Progenitor cell of endocrine pancreas (in vitro differentiated cells): ENCODE results near the gene CD86. TPM values are rescaled to one million over a fixed set of nuclear protein-coding genes. Genes with fewer than 3 reads are reported as not detected.

Experiments
- DNase-seq: peaks from one replicate; pipeline ENCODE4 v3.0.0; 2021; ENCODE audit warnings: low spot score; ENCODE audit not compliant: unreplicated experiment
- H3K27ac Mint-ChIP-seq: 2 replicates; pipeline ENCODE4 v1.8.0; 2021; ENCODE audit warnings: mild to moderate bottlenecking, moderate library complexity, mixed read lengths
- H3K27me3 Mint-ChIP-seq: 2 replicates; pipeline ENCODE4 v1.8.0; 2021; ENCODE audit warnings: mixed read lengths
- H3K36me3 Mint-ChIP-seq: 2 replicates; pipeline ENCODE4 v1.8.0; 2022; ENCODE audit warnings: mixed read lengths; ENCODE audit not compliant: insufficient read depth
- H3K4me1 Mint-ChIP-seq: 2 replicates; pipeline ENCODE4 v1.8.0; 2021; ENCODE audit warnings: low read depth, mixed read lengths
- H3K4me3 Mint-ChIP-seq: 2 replicates; pipeline ENCODE4 v1.8.0; 2021; ENCODE audit warnings: low read depth, mild to moderate bottlenecking, moderate library complexity, mixed read lengths
- H3K9me3 Mint-ChIP-seq: 2 replicates; pipeline ENCODE4 v1.8.0; 2021; ENCODE audit warnings: low read depth, mixed read lengths
- CTCF ChIP-seq: fragments of 200-600 bp; sonication (generic); IDR thresholded peaks from one replicate; pipeline ENCODE4 v1.5.0; 2021; ENCODE audit warnings: antibody characterized with exemption, mild to moderate bottlenecking; ENCODE audit not compliant: unreplicated experiment
- total RNA-seq: library from RNA; stranded (reverse); gene quantifications from 2 replicates; pipeline ENCODE4 v1.2.1, GENCODE V29; 2021

Gene CD86
- total RNA-seq, 1 donor from 2014 or later: not detected

- no peaks in the 10 kb centered on the region for H3K9me3 Mint-ChIP-seq
- no peak overlapping the region for H3K4me3 Mint-ChIP-seq
- H3K27me3 Mint-ChIP-seq: peaks cover 4% of the 10 kb centered on the region
- no peak for TF ChIP-seq CTCF
- H3K4me1 Mint-ChIP-seq: no peaks in the 10 kb centered on the region
- H3K27ac Mint-ChIP-seq: no peak overlapping the region
- DNase-seq: no peak
- no peaks in the 10 kb centered on the region for H3K36me3 Mint-ChIP-seq
Measured at GRCh38 chr3:122097141-122097540, 42.0 kb downstream of the CD86 start.

- H3K4me1 Mint-ChIP-seq: no peaks in the 10 kb centered on the region
- no peak overlapping the region for H3K4me3 Mint-ChIP-seq
- H3K27ac Mint-ChIP-seq: no peak overlapping the region
- H3K27me3 Mint-ChIP-seq: no peaks in the 10 kb centered on the region
- H3K9me3 Mint-ChIP-seq: no peaks in the 10 kb centered on the region
- no peak for TF ChIP-seq CTCF
- H3K36me3 Mint-ChIP-seq: no peaks in the 10 kb centered on the region
- DNase-seq: no peak
Measured at GRCh38 chr3:122098611-122099010, 43.4 kb downstream of the CD86 start.

GRCh38 chr3:122099255-122099654, 44.1 kb downstream of the CD86 start:
- Mint-ChIP-seq H3K9me3 (no peaks in the 10 kb centered on the region), H3K4me1 (no peaks in the 10 kb centered on the region), H3K27ac (no peak overlapping the region), H3K4me3 (no peak overlapping the region), H3K36me3 (no peaks in the 10 kb centered on the region), H3K27me3 (no peaks in the 10 kb centered on the region)
- TF ChIP-seq CTCF: no peak
- DNase-seq: no peak

- H3K27ac Mint-ChIP-seq: no peak overlapping the region
- TF ChIP-seq CTCF: no peak
- no peak overlapping the region for H3K4me3 Mint-ChIP-seq
- H3K4me1 Mint-ChIP-seq: no peaks in the 10 kb centered on the region
- H3K9me3 Mint-ChIP-seq: no peaks in the 10 kb centered on the region
- H3K36me3 Mint-ChIP-seq: no peaks in the 10 kb centered on the region
- DNase-seq: no peak
- no peaks in the 10 kb centered on the region for H3K27me3 Mint-ChIP-seq
Measured at GRCh38 chr3:122100083-122100482, 44.9 kb downstream of the CD86 start.

GRCh38 chr3:122100591-122101463, 45.7 kb downstream of the CD86 start:
- Mint-ChIP-seq H3K27me3 (no peaks in the 10 kb centered on the region), H3K36me3 (no peaks in the 10 kb centered on the region), H3K4me1 (no peaks in the 10 kb centered on the region), H3K9me3 (no peaks in the 10 kb centered on the region), H3K4me3 (no peak overlapping the region), H3K27ac (no peak overlapping the region)
- no peak for TF ChIP-seq CTCF
- no peak for DNase-seq
